IMR-90 (cell line): ENCODE results near the gene MYO9B.

Source experiments
- BHLHE40 ChIP-seq: fragments of 150-350 bp; IDR thresholded peaks from 2 replicates; pipeline ENCODE4 v1.6.1; 2016; ENCODE audit warnings: mild to moderate bottlenecking, low read depth, low read length
- CTCF ChIP-seq: conservative IDR thresholded peaks from 2 replicates; pipeline ENCODE4 v1.5.1; 2012; ENCODE audit warnings: mild to moderate bottlenecking, low read depth, low read length, improper control_type of control experiment
- ELK1 ChIP-seq: fragments of 150-350 bp; IDR thresholded peaks from 2 replicates; pipeline ENCODE4 v1.6.1; 2016; ENCODE audit warnings: low read depth, mild to moderate bottlenecking, low read length, moderate library complexity, borderline replicate concordance
- MAZ ChIP-seq: IDR thresholded peaks from 2 replicates; pipeline ENCODE4 v1.6.1; 2012; ENCODE audit warnings: low read depth, mild to moderate bottlenecking, low read length, improper control_type of control experiment, moderate library complexity, borderline replicate concordance
- MXI1 ChIP-seq: IDR thresholded peaks from 2 replicates; pipeline ENCODE4 v1.6.1; 2012; ENCODE audit warnings: low read depth, mild to moderate bottlenecking, low read length, moderate library complexity, borderline replicate concordance
- NFE2L2 ChIP-seq: fragments of 150-350 bp; IDR thresholded peaks from 2 replicates; pipeline ENCODE4 v1.6.1; 2016; ENCODE audit warnings: low read depth, mild to moderate bottlenecking, low read length
- POLR2A ChIP-seq: IDR thresholded peaks from 2 replicates; pipeline ENCODE4 v1.6.1; 2012; ENCODE audit warnings: mild to moderate bottlenecking, low read depth, low read length
- RAD21 ChIP-seq: IDR thresholded peaks from 2 replicates; pipeline ENCODE4 v1.6.1; 2012; ENCODE audit warnings: low read length, improper control_type of control experiment
- RFX5 ChIP-seq: IDR thresholded peaks from 2 replicates; pipeline ENCODE4 v1.8.0; 2012; ENCODE audit warnings: low read depth, mild to moderate bottlenecking, low read length, moderate library complexity
- SMC3 ChIP-seq: fragments of 150-350 bp; IDR thresholded peaks from 2 replicates; pipeline ENCODE4 v1.6.1; 2016; ENCODE audit warnings: low read depth, mild to moderate bottlenecking, antibody characterized with exemption, low read length, moderate library complexity

GRCh38 chr19:17232258-17232657 is 156.7 kb downstream of the MYO9B start:
- TF ChIP-seq POLR2A (no peak), CTCF (no peak), SMC3 (no peak), MXI1 (no peak), BHLHE40 (no peak), RFX5 (no peak), NFE2L2 (no peak), MAZ (no peak), RAD21 (no peak), ELK1 (no peak)
